GM10266 (cell line): Measurements from ENCODE around the gene FNIP2.

ENCODE experiments used
- DNase-seq: peaks from one replicate; pipeline ENCODE4 v3.0.0; 2012; ENCODE audit errors: extremely low spot score
- CTCF ChIP-seq: IDR thresholded peaks from 2 replicates; pipeline ENCODE4 v1.5.1; 2012; ENCODE audit warnings: mild to moderate bottlenecking, low read depth; ENCODE audit not compliant: control insufficient read depth, insufficient read depth; ENCODE audit errors: missing control alignments

FNIP2 gene

GRCh38 chr4:158778156-158778711 lies 9.4 kb downstream of the FNIP2 start:
- TF ChIP-seq CTCF, result no peak
- no peak for DNase-seq

GRCh38 chr4:158778712-158779111 lies 9.9 kb downstream of the FNIP2 start:
- DNase-seq, result no peak
- TF ChIP-seq CTCF, result no peak

- DNase-seq, result no peak
- peak; percentile 11 for TF ChIP-seq CTCF
These were observed 13.1 kb downstream of the FNIP2 start for GRCh38 chr4:158781963-158782362.

GRCh38 chr4:158782551-158783360 lies 13.9 kb downstream of the FNIP2 start:
- no peak for DNase-seq
- TF ChIP-seq CTCF, result no peak

- no peak for DNase-seq
- no peak for TF ChIP-seq CTCF
These were observed 15.0 kb downstream of the FNIP2 start for GRCh38 chr4:158783785-158784184.

- no peak for TF ChIP-seq CTCF
- no peak for DNase-seq
These were observed 16.9 kb downstream of the FNIP2 start for GRCh38 chr4:158785718-158786117.

GRCh38 chr4:158786121-158786601 lies 17.3 kb downstream of the FNIP2 start:
- TF ChIP-seq CTCF, result no peak
- DNase-seq, result no peak
